ENCODE measurements around the gene CACNA1D.

GRCh38 chr3:53772562-53772961 is 278.2 kb downstream of the CACNA1D start:
- TF ChIP-seq, protein P1, sequence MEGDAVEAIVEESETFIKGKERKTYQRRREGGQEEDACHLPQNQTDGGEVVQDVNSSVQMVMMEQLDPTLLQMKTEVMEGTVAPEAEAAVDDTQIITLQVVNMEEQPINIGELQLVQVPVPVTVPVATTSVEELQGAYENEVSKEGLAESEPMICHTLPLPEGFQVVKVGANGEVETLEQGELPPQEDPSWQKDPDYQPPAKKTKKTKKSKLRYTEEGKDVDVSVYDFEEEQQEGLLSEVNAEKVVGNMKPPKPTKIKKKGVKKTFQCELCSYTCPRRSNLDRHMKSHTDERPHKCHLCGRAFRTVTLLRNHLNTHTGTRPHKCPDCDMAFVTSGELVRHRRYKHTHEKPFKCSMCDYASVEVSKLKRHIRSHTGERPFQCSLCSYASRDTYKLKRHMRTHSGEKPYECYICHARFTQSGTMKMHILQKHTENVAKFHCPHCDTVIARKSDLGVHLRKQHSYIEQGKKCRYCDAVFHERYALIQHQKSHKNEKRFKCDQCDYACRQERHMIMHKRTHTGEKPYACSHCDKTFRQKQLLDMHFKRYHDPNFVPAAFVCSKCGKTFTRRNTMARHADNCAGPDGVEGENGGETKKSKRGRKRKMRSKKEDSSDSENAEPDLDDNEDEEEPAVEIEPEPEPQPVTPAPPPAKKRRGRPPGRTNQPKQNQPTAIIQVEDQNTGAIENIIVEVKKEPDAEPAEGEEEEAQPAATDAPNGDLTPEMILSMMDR (IDR thresholded peaks at IDR 0.05): no peak
- TF ChIP-seq POLR2A (IDR thresholded peaks at IDR 0.05): no peak
- TF ChIP-seq EP300 (IDR thresholded peaks at IDR 0.05): no peak
